GM10248 (cell line): ENCODE measurements around the gene HSPG2.

Source experiments
- CTCF ChIA-PET: fragments of 300-600 bp; sonication (Branson Sonifier 250); formaldehyde crosslinking; extraction: SDS; loops from one replicate; lab custom pipeline; 2021; ENCODE audit warnings: antibody characterized with exemption; lab: Yijun Ruan, JAX
- POLR2A ChIA-PET: fragments of 350-650 bp; sonication (Branson Sonifier 250); formaldehyde crosslinking; extraction: SDS; loops from one replicate; lab custom pipeline; 2020; ENCODE audit warnings: antibody characterized with exemption; lab: Yijun Ruan, JAX
- DNase-seq: peaks from one replicate; pipeline ENCODE4 v3.0.0; 2012; ENCODE audit errors: extremely low spot score
- TF ChIP-seq, protein P1 (sequence below): IDR thresholded peaks from 2 replicates; pipeline ENCODE4 v1.5.1; 2012; ENCODE audit warnings: mild to moderate bottlenecking, low read depth; ENCODE audit errors: extremely low read depth, missing control alignments, control extremely low read depth

The HSPG2 gene

DNA sequence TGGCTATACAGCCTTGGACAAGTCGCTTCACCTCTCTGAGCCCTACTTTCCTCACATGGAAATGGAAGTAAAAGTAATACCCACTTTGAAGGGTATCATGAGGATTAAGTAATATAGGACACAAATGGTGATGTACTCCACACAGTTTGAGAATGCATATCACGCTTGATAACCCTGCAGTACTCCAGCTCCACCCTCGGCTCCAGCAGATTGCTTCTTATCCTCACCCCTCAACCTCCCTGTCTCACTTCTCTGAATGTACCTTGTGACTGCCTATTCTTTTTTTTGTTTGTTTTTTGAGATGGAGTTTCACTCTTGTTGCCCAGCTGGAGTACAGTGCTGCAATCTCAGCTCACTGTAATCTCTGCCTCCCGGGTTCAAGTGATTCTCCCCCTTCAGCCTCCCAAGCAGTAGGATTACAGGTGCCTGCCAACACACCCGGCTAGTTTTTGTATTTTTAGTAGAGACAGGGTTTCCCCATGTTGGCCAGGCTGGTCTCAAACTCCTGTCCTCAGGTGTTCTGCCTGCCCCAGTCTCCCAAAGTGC is 69.6 kb downstream of the HSPG2 start:
- DNase-seq: no peak
- ChIA-PET CTCF (interaction anchor here (1.2 to 2.1 kb wide), 2 partner anchors 15 to 40 kb away, joined by 3 to 5 read pairs; no protein-coding TSS in a partner anchor), POLR2A (no interaction called here)
- TF ChIP-seq, protein P1, sequence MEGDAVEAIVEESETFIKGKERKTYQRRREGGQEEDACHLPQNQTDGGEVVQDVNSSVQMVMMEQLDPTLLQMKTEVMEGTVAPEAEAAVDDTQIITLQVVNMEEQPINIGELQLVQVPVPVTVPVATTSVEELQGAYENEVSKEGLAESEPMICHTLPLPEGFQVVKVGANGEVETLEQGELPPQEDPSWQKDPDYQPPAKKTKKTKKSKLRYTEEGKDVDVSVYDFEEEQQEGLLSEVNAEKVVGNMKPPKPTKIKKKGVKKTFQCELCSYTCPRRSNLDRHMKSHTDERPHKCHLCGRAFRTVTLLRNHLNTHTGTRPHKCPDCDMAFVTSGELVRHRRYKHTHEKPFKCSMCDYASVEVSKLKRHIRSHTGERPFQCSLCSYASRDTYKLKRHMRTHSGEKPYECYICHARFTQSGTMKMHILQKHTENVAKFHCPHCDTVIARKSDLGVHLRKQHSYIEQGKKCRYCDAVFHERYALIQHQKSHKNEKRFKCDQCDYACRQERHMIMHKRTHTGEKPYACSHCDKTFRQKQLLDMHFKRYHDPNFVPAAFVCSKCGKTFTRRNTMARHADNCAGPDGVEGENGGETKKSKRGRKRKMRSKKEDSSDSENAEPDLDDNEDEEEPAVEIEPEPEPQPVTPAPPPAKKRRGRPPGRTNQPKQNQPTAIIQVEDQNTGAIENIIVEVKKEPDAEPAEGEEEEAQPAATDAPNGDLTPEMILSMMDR: no peak

DNA sequence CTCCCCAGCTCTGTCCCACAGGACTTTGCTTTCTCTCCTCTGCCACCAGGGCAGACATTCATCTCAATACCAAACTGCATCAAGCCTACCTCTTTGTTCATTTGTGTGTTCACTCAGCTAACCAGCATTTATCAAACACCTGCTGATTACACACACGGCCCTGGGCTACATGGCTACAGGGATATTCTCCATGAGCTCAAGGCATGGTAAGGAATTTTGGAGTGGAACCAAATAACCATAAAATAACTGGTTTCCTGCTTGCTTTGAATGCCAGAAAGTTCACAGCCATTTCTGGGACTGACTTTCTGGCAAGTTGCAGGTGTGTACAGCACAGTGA is 70.4 kb downstream of the HSPG2 start:
- ChIA-PET CTCF (interaction anchor here (1.2 to 2.1 kb wide), 2 partner anchors 15 to 39 kb away, joined by 3 to 5 read pairs; no protein-coding TSS in a partner anchor), POLR2A (interaction anchor here (0.7 kb wide), 1 partner anchor 58 kb away, joined by 3 read pairs; no protein-coding TSS in a partner anchor)
- TF ChIP-seq, protein P1: no peak
- DNase-seq: no peak

DNA sequence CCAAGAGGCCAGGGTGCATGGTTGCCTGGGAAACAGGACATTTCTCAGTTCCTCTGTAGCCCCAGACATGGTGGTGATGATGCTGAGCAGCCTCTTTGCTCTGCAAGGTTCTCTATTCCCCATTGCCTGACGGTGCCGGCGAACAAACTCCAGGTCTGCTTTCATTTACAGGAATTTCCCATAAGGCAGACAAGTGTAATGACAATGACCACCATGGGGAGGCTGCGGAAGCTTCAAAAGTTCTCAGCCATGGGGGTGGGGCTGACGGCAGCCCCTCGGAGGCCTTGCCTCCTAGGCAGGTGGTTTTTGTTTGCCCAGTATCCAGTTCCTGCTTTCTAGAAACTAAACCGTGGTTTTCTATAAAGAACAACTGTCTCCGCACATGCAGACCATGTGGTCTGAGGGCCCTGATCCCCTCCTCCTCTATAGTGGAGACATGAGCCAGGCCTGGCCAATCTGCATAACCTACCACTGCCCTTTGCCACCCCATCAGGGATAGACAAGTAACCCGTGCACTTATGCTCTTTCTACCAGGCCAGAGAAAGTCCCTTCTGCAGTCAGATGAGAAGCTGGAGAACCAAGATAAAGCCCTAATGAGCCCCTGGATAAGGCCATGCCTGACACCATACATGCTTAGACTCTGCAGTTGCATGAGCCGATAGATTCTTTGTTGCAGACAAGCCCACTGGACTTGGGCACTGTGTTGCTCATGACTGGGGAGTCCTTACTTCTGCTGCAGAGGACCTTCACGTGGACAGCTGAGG is 71.0 kb downstream of the HSPG2 start:
- DNase-seq: peak; percentile 84
- CTCF ChIA-PET: interaction anchor here (2.1 kb wide), 1 partner anchor 16 kb away, joined by 5 read pairs; no protein-coding TSS in a partner anchor
- POLR2A ChIA-PET: interaction anchor here (0.7 kb wide), 1 partner anchor 57 kb away, joined by 3 read pairs; no protein-coding TSS in a partner anchor
- TF ChIP-seq, protein P1: no peak

DNA sequence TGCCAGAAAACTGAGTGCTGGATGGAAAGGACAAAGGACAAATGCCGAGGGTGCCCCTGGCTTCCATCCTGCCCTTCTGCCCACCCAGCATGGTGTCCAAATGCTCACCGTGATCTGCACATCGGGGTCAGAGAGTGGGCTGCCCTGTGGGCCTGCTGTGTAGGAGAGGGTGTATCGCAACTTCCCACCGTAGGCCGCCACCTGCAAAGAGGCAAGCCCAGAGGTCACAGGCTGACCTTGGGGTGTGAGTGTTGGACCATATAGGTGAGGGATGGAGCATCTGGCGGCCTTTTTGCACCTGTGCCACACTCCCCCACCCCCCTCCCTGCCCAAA is 71.5 kb downstream of the HSPG2 start:
- no peak for DNase-seq
- ChIA-PET POLR2A (no interaction called here), CTCF (interaction anchor here (2.1 kb wide), 1 partner anchor 17 kb away, joined by 5 read pairs; no protein-coding TSS in a partner anchor)
- TF ChIP-seq, protein P1: no peak

DNA sequence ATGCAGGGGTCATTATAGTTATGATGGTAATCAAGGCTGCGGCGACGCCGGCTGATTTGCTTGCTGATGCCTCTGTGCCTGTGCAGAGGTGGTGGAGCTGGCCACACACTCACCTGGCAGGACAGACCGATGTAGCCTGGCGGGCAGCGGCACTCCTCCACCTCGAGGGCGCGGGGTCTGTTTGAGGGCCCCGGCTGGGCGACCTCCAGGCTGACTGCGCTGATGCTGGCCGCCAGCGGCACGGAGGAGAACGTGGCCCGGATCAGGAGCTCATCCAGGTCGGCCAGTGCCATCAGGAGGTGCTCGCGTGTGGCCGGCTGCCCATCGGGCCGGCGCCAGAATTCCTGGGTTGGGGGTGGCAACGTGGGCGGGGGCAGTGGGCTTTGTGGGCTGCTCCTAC is 72.4 kb downstream of the HSPG2 start:
- TF ChIP-seq, protein P1: no peak
- CTCF ChIA-PET: no interaction called here
- POLR2A ChIA-PET: no interaction called here
- no peak for DNase-seq

DNA sequence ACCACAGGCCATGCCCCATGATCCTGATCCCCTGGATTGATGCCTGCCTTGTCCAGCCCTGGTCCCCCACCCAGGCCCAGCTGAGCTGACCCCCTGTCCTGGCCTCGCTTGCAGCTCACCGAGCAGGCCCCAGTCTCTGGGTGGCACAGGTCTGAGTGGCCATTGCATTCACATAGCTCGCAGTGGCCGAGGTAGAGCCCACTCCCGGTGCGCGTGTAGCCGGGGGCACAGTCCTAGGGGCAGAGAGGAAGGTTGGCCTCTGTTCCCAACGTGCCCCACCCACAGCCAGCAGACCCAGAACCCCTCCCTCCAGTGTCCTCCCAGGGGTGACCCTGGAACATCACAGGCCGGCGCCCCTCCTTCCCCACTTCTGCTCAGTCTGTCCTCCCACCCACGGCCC is 73.1 kb downstream of the HSPG2 start:
- TF ChIP-seq, protein P1: no peak
- ChIA-PET CTCF (no interaction called here), POLR2A (no interaction called here)
- no peak for DNase-seq
